Fibroblast of lung (primary cell): Measurements from ENCODE around the gene SEC61B. TPM values are rescaled to one million over a fixed set of nuclear protein-coding genes. Genes with fewer than 3 reads are reported as not detected.
A peak's percentile ranks its signal among the peaks of the same experiment; 100 is the strongest.

Source experiments
- DNase-seq, 2 donors: peaks; one replicate each; pipeline versions ENCODE4 v3.0.0 to v3.0.0-alpha.2; 2010; ENCODE audit warnings: low read depth in 2 of 2
- H2AFZ ChIP-seq: 2 replicates; pipeline ENCODE4 v1.5.1; 2012; ENCODE audit warnings: low read length, control low read depth, inconsistent platforms
- H3K27ac ChIP-seq: 2 replicates; pipeline ENCODE4 v1.5.1; 2011; ENCODE audit warnings: low read length, control low read depth; ENCODE audit not compliant: insufficient read depth
- H3K27me3 ChIP-seq: 2 replicates; pipeline ENCODE4 v1.5.1; 2011; ENCODE audit warnings: mild to moderate bottlenecking, low read length; ENCODE audit not compliant: control insufficient read depth, insufficient read depth
- H3K36me3 ChIP-seq: 2 replicates; pipeline ENCODE4 v1.5.1; 2011; ENCODE audit warnings: low read length; ENCODE audit not compliant: control insufficient read depth, insufficient read depth
- H3K4me1 ChIP-seq: 2 replicates; pipeline ENCODE4 v1.5.1; 2011; ENCODE audit warnings: low read length; ENCODE audit not compliant: control insufficient read depth, insufficient read depth; ENCODE audit errors: extremely low read depth
- H3K4me2 ChIP-seq: 2 replicates; pipeline ENCODE4 v1.5.1; 2011; ENCODE audit warnings: low read length, control low read depth; ENCODE audit not compliant: insufficient read depth; ENCODE audit errors: extremely low read depth
- H3K4me3 ChIP-seq, 4 experiments: fragments of 200-600 bp in 1 of 4; sonication (generic) in 1 of 4; replicated peaks in 1 of 4; 2 replicates each; pipeline ENCODE4 v1.5.1; 2011 to 2016; ENCODE audit warnings: low read length in 4 of 4, low read depth in 3 of 4, mild to moderate bottlenecking in 3 of 4, control low read depth in 2 of 4, inconsistent platforms in 1 of 4, mixed read lengths in 1 of 4; ENCODE audit not compliant: insufficient read depth in 1 of 4; ENCODE audit errors: control extremely low read depth in 1 of 4
- H3K79me2 ChIP-seq: 2 replicates; pipeline ENCODE4 v1.5.1; 2012; ENCODE audit warnings: mild to moderate bottlenecking, low read length, inconsistent platforms; ENCODE audit not compliant: control insufficient read depth, insufficient read depth
- H3K9ac ChIP-seq: 2 replicates; pipeline ENCODE4 v1.5.1; 2011; ENCODE audit warnings: mild to moderate bottlenecking, low read length, control low read depth; ENCODE audit not compliant: insufficient read depth
- H3K9me3 ChIP-seq: 2 replicates; pipeline ENCODE4 v1.5.1; 2012; ENCODE audit warnings: low read depth, low read length; ENCODE audit not compliant: control insufficient read depth, insufficient read depth
- H4K20me1 ChIP-seq: 2 replicates; pipeline ENCODE4 v1.5.1; 2011; ENCODE audit warnings: low read length; ENCODE audit not compliant: control insufficient read depth, insufficient read depth; ENCODE audit errors: extremely low read depth
- CTCF ChIP-seq, 2 donors: IDR thresholded peaks in 1 of 2; conservative IDR thresholded peaks in 1 of 2; 1 replicate in 1 of 2; 2 replicates in 1 of 2; pipeline ENCODE4 v1.5.1; 2011 to 2012; ENCODE audit warnings: low read length in 2 of 2, control low read depth in 1 of 2, inconsistent platforms in 1 of 2, low read depth in 1 of 2, mild to moderate bottlenecking in 1 of 2
- EZH2 ChIP-seq: IDR thresholded peaks from 2 replicates; pipeline ENCODE4 v1.5.1; 2012; ENCODE audit warnings: low read length, control low read depth, mild to moderate bottlenecking; ENCODE audit errors: missing control alignments
- polyA plus RNA-seq, 2 donors: library from polyadenylated mRNA; depleted of rRNA in 1 of 2; stranded (reverse) in 1 of 2; unstranded in 1 of 2; fragments of >200 nt; gene quantifications; 2 replicates each; pipeline ENCODE4 v1.2.1, GENCODE V29; 2011 to 2012; ENCODE audit warnings: missing spikeins in 1 of 2
- total RNA-seq: library from RNA; depleted of rRNA; stranded (reverse); fragments of >200 nt; gene quantifications from 2 replicates; pipeline ENCODE4 v1.2.1, GENCODE V29; 2014

SEC61B gene
- total and polyA plus RNA-seq, 2 donors (not counting 1 experiment from before 2014, with no cell fraction given): 58.8 to 213 TPM

GRCh38 chr9:99226054-99226453 is 4.0 kb downstream of the SEC61B start:
- H3K27me3 ChIP-seq: no peaks in the 10 kb centered on the region
- peaks cover 54% of the 10 kb centered on the region for H3K79me2 ChIP-seq
- H3K27ac ChIP-seq: no peak overlapping the region
- no peak for TF ChIP-seq CTCF (conservative IDR thresholded peaks at IDR 0.05 in 1 of 2, IDR thresholded peaks at IDR 0.05 in 1 of 2; ENCODE audit: low read depth in 1 of 2, low read length in 2 of 2)
- no peak for TF ChIP-seq EZH2
- DNase-seq: no peak
- H4K20me1 ChIP-seq: no peaks in the 10 kb centered on the region
- no peak overlapping the region for H2AFZ ChIP-seq
- H3K36me3 ChIP-seq: peaks cover 9% of the 10 kb centered on the region
- no peak overlapping the region for H3K4me2 ChIP-seq
- H3K9ac ChIP-seq: no peak overlapping the region
- H3K4me1 ChIP-seq: peaks cover 3% of the 10 kb centered on the region
- H3K9me3 ChIP-seq: no peaks in the 10 kb centered on the region
- H3K4me3 ChIP-seq: no peak overlapping the region

- Histone ChIP-seq H4K20me1 (no peaks in the 10 kb centered on the region), H3K36me3 (peaks cover 11% of the 10 kb centered on the region), H2AFZ (no peak overlapping the region)
Observed at GRCh38 chr9:99230206-99230605, 8.1 kb downstream of the SEC61B start.

GRCh38 chr9:99231711-99232110 is 9.6 kb downstream of the SEC61B start:
- no peaks in the 10 kb centered on the region for H4K20me1 ChIP-seq
- H3K27ac ChIP-seq: no peak overlapping the region
- H2AFZ ChIP-seq: no peak overlapping the region
- peaks cover 11% of the 10 kb centered on the region for H3K36me3 ChIP-seq
- no peaks in the 10 kb centered on the region for H3K27me3 ChIP-seq
- no peaks in the 10 kb centered on the region for H3K4me1 ChIP-seq
- TF ChIP-seq EZH2: no peak
- peak; percentile 58 to 70 for TF ChIP-seq CTCF (conservative IDR thresholded peaks at IDR 0.05 in 1 of 2, IDR thresholded peaks at IDR 0.05 in 1 of 2; ENCODE audit: low read depth in 1 of 2, low read length in 2 of 2)
- no peaks in the 10 kb centered on the region for H3K9me3 ChIP-seq
- no peak overlapping the region for H3K4me3 ChIP-seq
- H3K4me2 ChIP-seq: no peak overlapping the region
- peak in 1 of 2 donors; percentile 8 for DNase-seq
- peaks cover 3% of the 10 kb centered on the region for H3K79me2 ChIP-seq
- H3K9ac ChIP-seq: no peak overlapping the region

More at GRCh38 chr9:99230206-99230605, 8.1 kb downstream of the SEC61B start:
- H3K9me3 ChIP-seq: no peaks in the 10 kb centered on the region
- no peak overlapping the region for H3K9ac ChIP-seq
- peaks cover 17% of the 10 kb centered on the region for H3K79me2 ChIP-seq
- H3K27me3 ChIP-seq: no peaks in the 10 kb centered on the region
- no peak overlapping the region for H3K4me3 ChIP-seq
- DNase-seq: no peak
- no peak overlapping the region for H3K4me2 ChIP-seq
- no peaks in the 10 kb centered on the region for H3K4me1 ChIP-seq
- H3K27ac ChIP-seq: no peak overlapping the region
- no peak for TF ChIP-seq CTCF (conservative IDR thresholded peaks at IDR 0.05 in 1 of 2, IDR thresholded peaks at IDR 0.05 in 1 of 2; ENCODE audit: low read depth in 1 of 2, low read length in 2 of 2)
- no peak for TF ChIP-seq EZH2
